ENCODE measurements around the gene CORO2B.

The CORO2B gene

GRCh38 chr15:68776477-68777270 is 197.9 kb downstream of the CORO2B start:
- Mint-ChIP-seq H3K27ac (peak overlapping the region; percentile 20), H3K4me1 (ENCODE audit: low read depth) (peaks cover 3% of the 10 kb centered on the region)

More at GRCh38 chr15:68776477-68777270, 197.9 kb downstream of the CORO2B start:
- Mint-ChIP-seq H3K9me3 (peaks cover 3% of the 10 kb centered on the region), H3K4me3 (no peak overlapping the region), H3K27me3 (no peaks in the 10 kb centered on the region), H3K36me3 (ENCODE audit: low read depth) (peaks cover 47% of the 10 kb centered on the region)
- DNase-seq = no peak

All from activated T-cell treated with anti-CD3 and anti-CD28 coated beads, Interleukin-2, amount 50 U/mL, for 24 hours (primary cell).